AG10803 (cell line): ENCODE measurements around the gene MYCN.

ENCODE experiments used
- DNase-seq: peaks from one replicate; pipeline ENCODE4 v3.0.0; 2010; ENCODE audit warnings: low read depth
- H3K4me3 ChIP-seq: 2 replicates; pipeline ENCODE4 v1.5.1; 2011; ENCODE audit warnings: mild to moderate bottlenecking, low read length, control low read depth
- TF ChIP-seq, protein P1 (sequence below): conservative IDR thresholded peaks from 2 replicates; pipeline ENCODE4 v1.5.1; 2011; ENCODE audit warnings: mild to moderate bottlenecking, low read length, control low read depth, inconsistent platforms

Gene MYCN

DNA sequence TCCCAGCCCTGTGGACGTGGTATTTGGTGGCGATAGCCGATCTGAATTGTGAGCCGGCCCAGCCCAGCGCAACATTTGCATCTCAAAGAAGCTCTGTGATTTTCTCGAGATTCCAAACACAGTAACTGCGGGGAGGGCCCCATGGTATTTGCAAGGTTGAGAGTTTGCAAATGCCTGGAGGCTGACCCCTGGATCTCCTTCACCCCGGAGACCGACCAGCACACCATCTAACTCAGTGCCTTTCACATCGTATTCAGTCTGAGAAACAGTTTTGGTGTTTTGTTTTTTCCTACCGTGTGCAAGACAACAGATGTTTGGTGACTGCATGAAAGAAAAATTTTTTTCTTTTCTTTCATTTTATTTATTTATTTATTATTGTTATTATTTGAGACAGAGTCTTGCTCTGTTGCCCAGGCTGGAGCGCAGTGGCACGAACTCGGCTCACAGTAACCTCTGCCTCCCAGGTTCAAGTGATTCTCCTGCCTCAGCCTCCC, 40.3 kb downstream of the MYCN start:
- no peak overlapping the region for H3K4me3 ChIP-seq
- DNase-seq = no peak
- TF ChIP-seq, protein P1, sequence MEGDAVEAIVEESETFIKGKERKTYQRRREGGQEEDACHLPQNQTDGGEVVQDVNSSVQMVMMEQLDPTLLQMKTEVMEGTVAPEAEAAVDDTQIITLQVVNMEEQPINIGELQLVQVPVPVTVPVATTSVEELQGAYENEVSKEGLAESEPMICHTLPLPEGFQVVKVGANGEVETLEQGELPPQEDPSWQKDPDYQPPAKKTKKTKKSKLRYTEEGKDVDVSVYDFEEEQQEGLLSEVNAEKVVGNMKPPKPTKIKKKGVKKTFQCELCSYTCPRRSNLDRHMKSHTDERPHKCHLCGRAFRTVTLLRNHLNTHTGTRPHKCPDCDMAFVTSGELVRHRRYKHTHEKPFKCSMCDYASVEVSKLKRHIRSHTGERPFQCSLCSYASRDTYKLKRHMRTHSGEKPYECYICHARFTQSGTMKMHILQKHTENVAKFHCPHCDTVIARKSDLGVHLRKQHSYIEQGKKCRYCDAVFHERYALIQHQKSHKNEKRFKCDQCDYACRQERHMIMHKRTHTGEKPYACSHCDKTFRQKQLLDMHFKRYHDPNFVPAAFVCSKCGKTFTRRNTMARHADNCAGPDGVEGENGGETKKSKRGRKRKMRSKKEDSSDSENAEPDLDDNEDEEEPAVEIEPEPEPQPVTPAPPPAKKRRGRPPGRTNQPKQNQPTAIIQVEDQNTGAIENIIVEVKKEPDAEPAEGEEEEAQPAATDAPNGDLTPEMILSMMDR = no peak

DNA sequence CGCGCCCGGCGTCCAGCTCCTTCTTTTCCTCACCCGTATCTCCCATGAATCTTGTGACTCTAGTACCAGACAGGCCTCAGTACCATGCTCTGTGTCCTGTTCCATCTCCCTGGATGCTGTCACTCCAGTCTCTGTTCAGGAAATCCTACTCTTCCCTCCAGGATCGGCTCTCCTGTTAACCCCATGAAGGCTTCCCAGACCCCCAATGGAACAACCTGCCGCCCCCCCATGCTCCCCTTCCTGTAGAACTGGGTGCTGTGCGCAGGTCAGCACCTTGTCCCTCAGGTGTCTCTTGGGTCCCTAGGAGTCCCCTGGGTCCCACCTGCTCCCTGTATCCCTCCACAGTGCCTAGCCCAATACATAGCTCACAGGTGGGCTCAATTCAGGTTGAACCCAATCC, 41.3 kb downstream of the MYCN start:
- H3K4me3 ChIP-seq = no peak overlapping the region
- no peak for DNase-seq
- TF ChIP-seq, protein P1 = no peak

GRCh38 chr2:15982285-15983044, 42.1 kb downstream of the MYCN start:
- no peak for DNase-seq
- no peak overlapping the region for H3K4me3 ChIP-seq
- TF ChIP-seq, protein P1 = no peak

- no peak for DNase-seq
- TF ChIP-seq, protein P1 = no peak
- H3K4me3 ChIP-seq = no peak overlapping the region
These were observed 43.1 kb downstream of the MYCN start for GRCh38 chr2:15983496-15983895.

DNA sequence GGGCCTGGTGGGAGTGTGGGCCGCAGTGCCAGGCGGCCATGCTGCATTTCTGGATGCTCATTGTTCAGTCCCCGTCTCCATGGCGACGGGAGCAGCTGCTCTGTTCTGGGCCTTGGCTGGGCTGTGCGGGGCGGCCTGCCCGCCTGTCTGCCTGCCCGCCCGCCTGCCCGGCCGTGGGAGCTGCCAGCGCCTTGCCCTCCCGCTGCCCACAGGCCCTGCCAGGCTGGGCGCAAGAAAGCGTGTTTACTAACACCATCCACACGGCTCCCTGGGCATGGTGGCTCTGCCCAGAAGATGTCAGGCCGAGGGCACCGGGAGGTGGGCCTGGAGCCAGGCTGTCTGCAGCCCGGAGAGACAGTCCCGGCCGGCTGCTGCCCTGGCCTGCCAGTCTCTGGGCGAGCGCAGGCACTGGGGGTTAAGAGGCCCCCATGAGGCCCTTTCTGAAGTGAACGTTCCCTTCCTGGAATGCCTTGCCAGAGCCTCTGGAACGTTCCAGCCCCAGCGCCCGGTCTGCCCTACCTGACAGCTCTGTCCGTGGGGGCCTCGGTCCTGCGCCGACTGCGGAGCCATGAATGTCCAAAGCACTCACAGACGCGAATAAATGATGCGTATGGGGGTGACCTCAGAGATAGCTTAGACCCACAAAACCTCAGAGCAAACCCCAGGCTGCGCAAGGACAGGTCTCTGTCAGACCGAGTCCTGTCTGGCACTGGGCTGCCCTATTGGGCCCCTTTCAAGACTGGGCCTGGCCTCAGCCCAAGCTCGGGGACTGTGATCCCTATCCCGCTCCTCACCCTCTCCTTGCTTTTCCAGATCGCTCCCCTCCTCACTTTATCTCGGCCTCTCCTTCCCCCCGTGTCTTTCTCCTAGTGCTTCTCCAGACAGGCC, 44.3 kb downstream of the MYCN start:
- TF ChIP-seq, protein P1 = no peak
- no peak for DNase-seq
- no peak overlapping the region for H3K4me3 ChIP-seq

- TF ChIP-seq, protein P1 = no peak
- no peak for DNase-seq
- H3K4me3 ChIP-seq = no peak overlapping the region
These were observed 45.2 kb downstream of the MYCN start for GRCh38 chr2:15985531-15985930.
